Activated effector memory CD4-positive, alpha-beta T cell treated with Interleukin-2 at 50 U/mL for 16 hours (primary cell): Measurements from ENCODE around the gene PTPRO.

Experiments used
- DNase-seq: peaks from one replicate; pipeline ENCODE4 v3.0.0-alpha.2; 2020

Gene PTPRO

DNA sequence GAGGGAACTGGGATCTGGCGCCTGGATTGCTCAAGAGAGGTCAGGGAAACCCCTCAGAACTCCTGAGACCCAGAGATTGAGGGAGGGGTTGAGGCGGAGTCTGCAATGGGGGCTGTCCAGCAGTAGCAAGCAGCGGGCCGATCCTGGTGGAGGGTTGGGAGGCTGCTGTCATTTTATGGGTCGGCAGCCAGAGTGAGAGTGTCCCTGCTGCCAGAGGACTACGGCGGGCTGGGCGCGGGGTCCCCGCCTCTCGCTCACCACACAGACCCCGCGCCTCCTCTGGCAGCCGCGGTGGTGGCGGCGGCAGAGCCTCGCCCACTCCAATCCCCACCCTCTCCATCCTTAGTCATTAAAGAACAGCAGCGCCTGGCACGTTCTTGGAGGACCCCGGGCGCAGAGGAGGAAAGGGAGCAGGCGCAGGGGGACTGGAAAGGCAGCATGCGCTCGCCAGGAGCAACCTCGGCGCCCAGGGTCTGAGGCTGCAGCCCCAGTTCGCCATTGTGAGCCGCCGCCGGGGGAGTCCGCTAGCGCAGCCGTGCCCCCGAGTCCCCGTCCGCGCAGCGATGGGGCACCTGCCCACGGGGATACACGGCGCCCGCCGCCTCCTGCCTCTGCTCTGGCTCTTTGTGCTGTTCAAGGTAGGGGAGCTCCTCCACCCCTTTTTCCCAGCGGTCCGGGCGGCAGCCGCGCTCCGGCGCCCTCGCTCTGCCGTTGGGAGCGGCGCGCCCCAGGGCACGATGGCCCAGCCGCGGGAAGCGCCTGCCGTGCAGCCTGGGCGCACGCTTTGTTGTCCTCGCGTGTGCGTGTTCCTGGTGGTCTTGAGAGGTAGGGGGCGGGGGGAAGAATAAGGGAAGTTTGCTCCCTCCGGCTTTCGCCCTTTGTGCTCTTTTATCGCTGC lies at the start of gene PTPRO:
Gene PTPRO (plus strand): TSS at position 345 of the 898 bp plus-strand sequence.
- DNase-seq = no peak

GRCh38 chr12:15273896-15274295 lies 48.4 kb upstream of the PTPRO start:
- no peak for DNase-seq

DNA sequence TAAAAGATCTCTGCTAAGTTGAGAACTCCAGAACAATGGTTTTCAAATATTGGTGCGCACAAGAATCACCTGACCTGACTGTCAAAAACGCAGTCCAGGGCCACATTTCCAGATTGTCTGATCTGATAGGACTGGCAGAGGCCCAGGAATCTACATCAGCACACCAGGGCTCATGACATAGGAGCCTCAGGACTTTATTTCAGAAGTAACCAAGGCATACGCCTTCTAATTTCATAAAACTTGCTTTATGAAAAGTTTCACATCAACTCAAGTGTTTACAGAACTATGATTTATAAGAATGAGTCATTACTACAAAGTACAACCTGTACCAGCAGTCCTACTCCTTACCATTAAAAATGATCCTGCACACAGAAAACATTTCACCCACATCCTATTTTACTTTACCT lies 47.7 kb upstream of the PTPRO start:
- DNase-seq = no peak

DNA sequence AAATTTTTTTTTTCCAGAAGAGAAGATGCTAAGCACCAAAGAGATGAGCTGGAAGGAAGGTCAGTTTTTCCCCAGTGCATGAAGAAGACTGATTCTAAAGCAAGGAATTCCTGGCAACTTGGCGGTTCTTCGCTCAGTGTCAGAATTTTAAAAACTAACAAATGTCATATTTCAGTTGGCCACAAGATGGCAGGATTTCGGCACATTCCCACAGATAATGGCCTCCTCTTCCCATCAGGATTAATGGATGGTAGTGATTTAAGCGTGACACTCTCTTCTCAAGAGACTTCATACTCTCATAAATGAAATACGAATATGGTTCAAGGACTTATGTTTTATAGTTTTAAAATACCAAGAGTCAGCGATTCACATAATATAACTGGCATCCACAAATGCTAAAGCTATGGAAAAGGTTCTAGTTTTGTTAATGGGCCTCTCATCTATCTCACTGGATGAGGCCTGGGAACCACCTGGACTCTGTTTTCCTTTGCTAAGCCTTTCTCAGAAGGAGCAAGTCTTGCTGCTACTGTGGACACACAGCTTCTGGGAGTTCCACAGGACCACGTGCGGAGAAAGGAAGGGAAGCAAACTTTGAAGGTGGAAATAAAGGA lies 46.1 kb upstream of the PTPRO start:
- no peak for DNase-seq

GRCh38 chr12:15278816-15279658 lies 43.3 kb upstream of the PTPRO start:
- DNase-seq = no peak

- no peak for DNase-seq
Observed at GRCh38 chr12:15280930-15281329, 41.4 kb upstream of the PTPRO start.

DNA sequence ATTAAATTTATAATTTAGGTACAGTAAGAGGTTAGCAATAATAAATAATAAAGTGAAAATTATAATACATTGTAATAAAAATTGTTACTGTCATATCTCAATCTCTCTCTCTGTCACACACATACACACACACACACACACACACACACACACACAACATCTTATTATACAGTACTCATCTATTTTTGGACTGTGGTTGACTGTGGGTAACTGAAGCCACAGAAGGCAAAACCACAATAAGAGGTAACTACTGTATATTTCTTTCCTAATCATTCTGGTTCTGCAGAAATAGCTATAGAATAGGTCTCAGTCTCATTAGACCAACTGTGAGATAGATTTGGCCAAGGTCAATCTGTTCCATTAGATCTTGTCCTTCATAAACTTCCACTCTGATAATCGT lies 33.1 kb upstream of the PTPRO start:
- no peak for DNase-seq

DNA sequence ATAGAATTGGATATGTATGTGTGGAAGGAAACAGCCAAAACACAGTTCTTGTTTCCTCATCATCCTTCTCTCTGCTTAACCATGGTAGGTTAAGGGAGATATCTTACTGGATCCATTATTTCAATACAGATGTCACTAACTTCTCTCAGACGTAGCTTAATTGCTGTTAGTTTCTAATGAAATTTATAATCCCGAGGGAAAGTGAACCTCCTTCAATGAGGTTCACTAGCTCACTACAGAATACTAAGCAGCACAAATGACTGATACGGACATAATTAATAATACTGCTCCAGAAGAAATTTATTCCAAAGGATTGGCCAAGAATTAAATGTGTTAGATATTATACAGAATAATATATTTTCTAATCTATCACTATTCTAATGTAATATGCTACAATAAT lies 28.6 kb upstream of the PTPRO start:
- DNase-seq = no peak

- no peak for DNase-seq
Observed at GRCh38 chr12:15299947-15300346, 22.4 kb upstream of the PTPRO start.

DNA sequence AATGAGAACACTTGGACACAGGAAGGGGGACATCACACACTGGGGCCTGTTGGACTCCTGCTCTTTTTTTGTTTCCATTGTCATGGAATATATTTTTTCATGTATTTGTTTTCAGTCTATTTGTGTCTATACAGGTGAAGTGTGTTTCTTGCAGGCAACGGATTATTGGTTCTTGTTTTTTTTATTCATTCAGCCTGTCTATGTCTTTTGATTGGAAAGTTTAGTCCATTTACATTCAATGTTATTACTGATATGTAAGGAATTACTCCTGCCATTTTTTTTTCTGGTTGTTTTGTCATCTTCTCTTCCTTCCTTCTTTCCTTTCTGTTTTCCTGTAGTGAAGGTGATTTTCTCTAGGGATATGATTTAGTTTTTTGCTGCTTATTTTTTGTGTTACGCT lies 18.0 kb upstream of the PTPRO start:
- DNase-seq = no peak

DNA sequence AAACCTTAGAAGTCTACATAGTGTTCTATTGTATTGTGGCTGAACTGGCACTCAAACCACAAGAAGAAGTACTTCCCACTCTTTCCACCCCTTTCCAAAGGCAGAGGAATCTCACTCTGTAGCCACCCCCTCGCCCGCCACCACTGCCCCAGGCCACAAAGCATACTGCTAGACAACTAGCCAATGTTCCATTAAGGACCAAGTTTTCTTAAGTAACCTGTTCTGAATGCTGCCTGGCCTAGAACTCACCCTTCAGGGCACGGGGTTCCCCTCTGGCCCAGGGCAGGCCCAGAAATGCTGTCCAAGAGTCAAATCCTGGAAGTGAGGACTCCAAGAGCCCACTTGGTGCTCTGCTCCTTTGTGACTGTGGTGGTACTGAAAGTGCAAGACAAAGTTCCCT lies 15.7 kb upstream of the PTPRO start:
- DNase-seq = no peak

DNA sequence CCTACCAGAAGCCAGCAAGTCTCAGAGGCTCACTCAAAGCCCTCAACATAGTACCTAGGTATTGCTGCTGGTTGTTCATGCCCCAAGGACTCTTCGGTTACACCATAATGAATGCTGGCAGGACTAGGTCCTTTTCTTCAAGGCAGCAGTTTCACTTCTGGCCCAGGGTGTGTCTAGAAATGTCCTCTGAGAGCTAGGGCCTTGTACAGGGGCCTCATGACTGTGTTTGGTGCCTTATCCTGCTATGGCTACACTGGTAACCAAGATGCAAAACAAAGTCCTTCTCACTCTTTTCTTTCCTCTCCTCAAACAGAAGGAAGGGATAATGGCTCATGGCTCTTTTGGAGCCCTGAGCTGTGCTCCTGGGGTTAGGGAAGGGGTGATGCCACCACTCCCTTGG lies 15.2 kb upstream of the PTPRO start:
- no peak for DNase-seq

GRCh38 chr12:15318841-15319240 lies 3.5 kb upstream of the PTPRO start:
- DNase-seq = no peak

DNA sequence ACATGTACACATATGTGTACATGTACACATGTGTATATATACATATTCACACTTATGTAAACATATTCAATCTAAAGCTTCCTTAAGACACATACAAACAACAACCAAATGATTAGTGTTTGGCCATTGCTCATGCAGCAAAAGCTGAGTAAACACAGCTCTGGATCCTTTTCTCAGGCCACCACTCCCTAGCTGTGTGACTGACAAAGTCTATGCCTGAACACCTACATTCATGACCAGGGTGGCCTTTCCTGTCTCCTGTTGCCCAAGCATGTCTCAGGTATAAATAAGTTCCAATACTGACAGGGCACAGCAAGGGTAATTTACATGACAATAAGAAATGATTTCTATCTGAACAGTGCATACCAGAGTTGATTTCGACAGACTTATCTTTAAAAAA lies 1.4 kb upstream of the PTPRO start:
- no peak for DNase-seq

DNA sequence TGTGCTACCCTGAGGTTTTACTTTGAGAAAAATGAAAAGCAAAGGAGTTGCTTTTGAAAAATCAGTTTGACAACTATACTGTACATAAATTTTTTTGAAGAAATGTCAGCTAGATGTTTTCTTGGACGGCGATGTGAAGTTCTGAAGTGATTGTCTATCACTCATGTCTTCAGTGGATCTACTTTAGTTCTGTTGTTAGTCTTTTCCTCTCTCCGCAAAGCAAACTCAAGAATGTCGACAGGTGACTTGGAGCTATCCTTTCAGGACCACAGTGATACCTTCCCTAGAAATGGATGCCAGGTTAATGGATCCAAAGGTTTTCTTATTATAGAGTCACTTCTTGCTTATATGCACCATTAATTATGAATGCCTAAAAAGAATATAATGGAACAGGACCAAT lies 1.2 kb downstream of the PTPRO start:
- DNase-seq = no peak

- DNase-seq = no peak
Observed at GRCh38 chr12:15329891-15330290, 7.6 kb downstream of the PTPRO start.

GRCh38 chr12:15334225-15334624 lies 11.9 kb downstream of the PTPRO start:
- DNase-seq = no peak

- DNase-seq = no peak
Observed at GRCh38 chr12:15335959-15336358, 13.7 kb downstream of the PTPRO start.

DNA sequence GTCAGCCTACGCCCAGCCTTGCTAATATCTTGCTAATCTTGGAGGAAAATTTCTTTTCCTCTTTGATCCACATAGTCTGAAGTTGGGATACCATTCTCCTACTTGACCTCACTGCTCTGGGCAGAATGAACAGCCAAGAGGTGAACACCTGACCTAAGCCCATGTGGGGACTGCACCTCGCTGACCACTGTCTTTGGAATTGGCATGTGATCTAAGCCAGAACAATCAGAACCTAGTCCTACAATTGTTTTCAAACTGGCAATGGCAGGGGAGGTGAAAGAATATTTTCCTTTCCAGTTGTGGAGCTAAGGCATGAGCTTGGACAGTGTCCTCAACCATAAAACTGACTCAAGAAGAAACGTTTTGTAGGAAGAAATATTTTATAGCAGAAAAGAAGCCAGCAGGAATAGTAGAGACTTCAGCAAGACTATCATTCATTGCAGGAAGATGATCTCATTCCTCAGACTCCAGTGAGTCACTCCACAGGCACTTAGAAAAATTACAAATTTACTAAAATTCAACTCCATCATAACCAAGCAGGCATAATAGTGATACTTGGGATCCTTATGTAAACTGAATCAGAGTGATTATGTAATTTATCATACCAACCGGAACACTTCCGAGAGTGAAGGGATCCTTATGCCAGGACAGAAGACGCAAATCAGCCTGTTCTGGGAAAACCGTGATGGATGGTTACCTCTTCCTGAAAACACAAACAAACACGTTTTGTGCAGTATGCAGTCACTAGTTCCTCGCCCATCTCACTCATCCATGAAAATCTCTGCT lies 14.7 kb downstream of the PTPRO start:
- no peak for DNase-seq

GRCh38 chr12:15341371-15341770 lies 19.1 kb downstream of the PTPRO start:
- DNase-seq = no peak

DNA sequence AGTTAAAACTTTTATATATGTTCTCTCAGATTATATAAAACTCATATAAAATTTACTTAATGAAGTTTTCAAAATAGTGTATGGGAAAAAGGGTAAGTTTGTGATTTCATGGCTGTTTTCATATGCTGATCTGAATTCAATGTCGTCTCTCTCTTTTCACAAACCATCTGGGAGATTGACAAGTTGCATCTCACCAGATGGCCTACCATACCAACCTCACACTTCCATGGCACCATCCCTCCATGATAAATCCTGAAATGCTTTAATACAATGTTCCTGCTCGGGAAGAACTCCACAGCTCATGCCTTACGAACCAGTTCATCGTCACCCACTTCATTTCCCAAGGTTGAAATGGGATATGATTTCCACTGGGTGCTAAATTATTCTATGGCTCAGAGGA lies 22.3 kb downstream of the PTPRO start:
- DNase-seq = no peak

DNA sequence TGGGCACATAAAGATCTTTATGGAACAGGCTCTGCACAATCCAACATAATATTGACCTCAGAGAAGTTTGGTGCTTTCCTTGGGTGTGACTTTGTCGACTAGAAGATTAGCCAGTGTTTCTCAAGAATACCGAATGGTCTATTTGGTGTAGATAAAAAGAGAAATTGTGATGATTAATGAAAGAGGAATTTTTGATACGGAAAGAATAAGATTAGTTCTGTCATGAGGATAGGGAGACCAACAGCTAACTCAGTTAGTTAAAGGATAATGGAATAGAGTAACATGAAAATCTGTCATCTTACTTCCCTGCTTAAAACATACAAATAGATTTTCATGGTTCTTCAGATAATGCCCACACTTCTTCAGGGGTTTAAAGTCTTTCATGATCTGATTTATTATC lies 24.2 kb downstream of the PTPRO start:
- no peak for DNase-seq

GRCh38 chr12:15350643-15351042 lies 28.3 kb downstream of the PTPRO start:
- no peak for DNase-seq
